ENCODE data around the gene E2F4. TPM values are rescaled to one million over a fixed set of nuclear protein-coding genes. Genes with fewer than 3 reads are reported as not detected.

The E2F4 gene
- total RNA-seq, 1 experiment from 2014 or later = 74.5 TPM

DNA sequence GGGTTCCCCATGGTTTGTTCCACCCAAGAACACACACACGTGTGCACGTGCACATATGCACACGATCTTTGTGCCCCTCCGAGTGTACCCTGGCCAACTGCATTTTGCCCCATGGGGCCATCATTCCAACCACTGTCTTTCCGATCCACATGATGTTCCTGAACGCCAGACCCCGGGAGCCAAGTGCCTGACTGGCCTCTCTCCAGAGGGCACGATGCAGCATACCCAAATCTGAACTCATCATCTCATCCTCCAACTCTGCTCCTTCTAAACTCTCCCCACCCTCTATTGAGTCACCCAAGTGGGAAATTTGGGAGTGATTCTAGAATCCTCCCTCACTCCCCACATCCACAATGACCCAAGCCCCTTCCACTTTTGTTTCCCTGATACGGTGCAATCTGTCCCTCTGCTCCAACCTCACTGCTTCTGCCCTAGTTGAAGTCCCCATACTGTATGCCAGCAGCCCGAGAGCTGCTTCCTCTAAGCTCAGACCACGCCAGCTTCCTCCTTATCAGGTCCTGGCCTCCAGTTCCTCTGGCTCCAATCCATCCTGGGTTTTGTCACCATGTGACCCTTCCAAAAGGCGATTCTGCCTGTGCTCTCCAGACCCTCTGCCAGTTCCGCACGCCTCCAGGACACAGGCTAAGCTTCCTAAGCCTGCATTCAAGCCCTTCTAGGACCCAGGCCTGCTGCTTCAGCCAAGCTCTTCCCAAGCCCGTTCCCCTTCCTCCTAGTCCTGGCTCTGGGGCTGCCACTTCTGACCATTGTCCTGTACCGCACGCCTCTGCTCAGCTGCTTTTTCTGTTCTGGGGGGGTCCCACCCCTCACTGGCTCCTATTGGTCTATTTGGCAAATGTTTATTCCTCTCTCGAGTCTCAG lies 24.9 kb downstream of the E2F4 start:
- Histone ChIP-seq H3K27me3 (ENCODE audit: control insufficient read depth, insufficient read depth, low read length) (no peaks in the 10 kb centered on the region), H3K4me1 (ENCODE audit: control insufficient read depth, insufficient read depth, low read length) (no peaks in the 10 kb centered on the region), H3K4me3 (ENCODE audit: low read depth in 2 of 2, low read length in 2 of 2) (no peak overlapping the region), H3K36me3 (ENCODE audit: control insufficient read depth, insufficient read depth, low read length) (no peaks in the 10 kb centered on the region), H3K27ac (ENCODE audit: low read length) (no peak overlapping the region), H3K9me3 (ENCODE audit: control insufficient read depth, insufficient read depth, low read depth, low read length) (no peaks in the 10 kb centered on the region)
- no peak for ATAC-seq
- intact Hi-C loops (cut with micrococcal nuclease; ENCODE audit: unreplicated experiment) = no loop called here
- TF ChIP-seq SIN3A (IDR thresholded peaks at IDR 0.05; ENCODE audit: borderline replicate concordance, insufficient read depth, low read depth, low read length) (no peak), TCF7L2 (IDR thresholded peaks at IDR 0.05; ENCODE audit: low read depth, low read length) (no peak), POLR2AphosphoS5 (IDR thresholded peaks at IDR 0.05; ENCODE audit: low read depth, low read length) (no peak)
- TF ChIP-seq, protein P1, sequence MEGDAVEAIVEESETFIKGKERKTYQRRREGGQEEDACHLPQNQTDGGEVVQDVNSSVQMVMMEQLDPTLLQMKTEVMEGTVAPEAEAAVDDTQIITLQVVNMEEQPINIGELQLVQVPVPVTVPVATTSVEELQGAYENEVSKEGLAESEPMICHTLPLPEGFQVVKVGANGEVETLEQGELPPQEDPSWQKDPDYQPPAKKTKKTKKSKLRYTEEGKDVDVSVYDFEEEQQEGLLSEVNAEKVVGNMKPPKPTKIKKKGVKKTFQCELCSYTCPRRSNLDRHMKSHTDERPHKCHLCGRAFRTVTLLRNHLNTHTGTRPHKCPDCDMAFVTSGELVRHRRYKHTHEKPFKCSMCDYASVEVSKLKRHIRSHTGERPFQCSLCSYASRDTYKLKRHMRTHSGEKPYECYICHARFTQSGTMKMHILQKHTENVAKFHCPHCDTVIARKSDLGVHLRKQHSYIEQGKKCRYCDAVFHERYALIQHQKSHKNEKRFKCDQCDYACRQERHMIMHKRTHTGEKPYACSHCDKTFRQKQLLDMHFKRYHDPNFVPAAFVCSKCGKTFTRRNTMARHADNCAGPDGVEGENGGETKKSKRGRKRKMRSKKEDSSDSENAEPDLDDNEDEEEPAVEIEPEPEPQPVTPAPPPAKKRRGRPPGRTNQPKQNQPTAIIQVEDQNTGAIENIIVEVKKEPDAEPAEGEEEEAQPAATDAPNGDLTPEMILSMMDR (IDR thresholded peaks at IDR 0.05) = no peak
- TF ChIP-seq, protein P2, sequence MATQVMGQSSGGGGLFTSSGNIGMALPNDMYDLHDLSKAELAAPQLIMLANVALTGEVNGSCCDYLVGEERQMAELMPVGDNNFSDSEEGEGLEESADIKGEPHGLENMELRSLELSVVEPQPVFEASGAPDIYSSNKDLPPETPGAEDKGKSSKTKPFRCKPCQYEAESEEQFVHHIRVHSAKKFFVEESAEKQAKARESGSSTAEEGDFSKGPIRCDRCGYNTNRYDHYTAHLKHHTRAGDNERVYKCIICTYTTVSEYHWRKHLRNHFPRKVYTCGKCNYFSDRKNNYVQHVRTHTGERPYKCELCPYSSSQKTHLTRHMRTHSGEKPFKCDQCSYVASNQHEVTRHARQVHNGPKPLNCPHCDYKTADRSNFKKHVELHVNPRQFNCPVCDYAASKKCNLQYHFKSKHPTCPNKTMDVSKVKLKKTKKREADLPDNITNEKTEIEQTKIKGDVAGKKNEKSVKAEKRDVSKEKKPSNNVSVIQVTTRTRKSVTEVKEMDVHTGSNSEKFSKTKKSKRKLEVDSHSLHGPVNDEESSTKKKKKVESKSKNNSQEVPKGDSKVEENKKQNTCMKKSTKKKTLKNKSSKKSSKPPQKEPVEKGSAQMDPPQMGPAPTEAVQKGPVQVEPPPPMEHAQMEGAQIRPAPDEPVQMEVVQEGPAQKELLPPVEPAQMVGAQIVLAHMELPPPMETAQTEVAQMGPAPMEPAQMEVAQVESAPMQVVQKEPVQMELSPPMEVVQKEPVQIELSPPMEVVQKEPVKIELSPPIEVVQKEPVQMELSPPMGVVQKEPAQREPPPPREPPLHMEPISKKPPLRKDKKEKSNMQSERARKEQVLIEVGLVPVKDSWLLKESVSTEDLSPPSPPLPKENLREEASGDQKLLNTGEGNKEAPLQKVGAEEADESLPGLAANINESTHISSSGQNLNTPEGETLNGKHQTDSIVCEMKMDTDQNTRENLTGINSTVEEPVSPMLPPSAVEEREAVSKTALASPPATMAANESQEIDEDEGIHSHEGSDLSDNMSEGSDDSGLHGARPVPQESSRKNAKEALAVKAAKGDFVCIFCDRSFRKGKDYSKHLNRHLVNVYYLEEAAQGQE (IDR thresholded peaks at IDR 0.05; ENCODE audit: insufficient read depth in 1 of 2, low read depth in 2 of 2, low read length in 1 of 2) = no peak
- ChIA-PET CTCF (interaction anchor here (0.6 kb wide), 1 partner anchor 118 kb away, joined by 3 read pairs; no protein-coding TSS in a partner anchor), POLR2A (no interaction called here)
- no TSS peak for BruUV-seq (replicated peaks)
- in situ Hi-C loops (cut with HindIII; ENCODE audit: low pct_unique_long_range_greater_than_20kb, low sequenced_read_pairs) = no loop called here
- DNase-seq (ENCODE audit: low read depth, low spot score) = no peak

DNA sequence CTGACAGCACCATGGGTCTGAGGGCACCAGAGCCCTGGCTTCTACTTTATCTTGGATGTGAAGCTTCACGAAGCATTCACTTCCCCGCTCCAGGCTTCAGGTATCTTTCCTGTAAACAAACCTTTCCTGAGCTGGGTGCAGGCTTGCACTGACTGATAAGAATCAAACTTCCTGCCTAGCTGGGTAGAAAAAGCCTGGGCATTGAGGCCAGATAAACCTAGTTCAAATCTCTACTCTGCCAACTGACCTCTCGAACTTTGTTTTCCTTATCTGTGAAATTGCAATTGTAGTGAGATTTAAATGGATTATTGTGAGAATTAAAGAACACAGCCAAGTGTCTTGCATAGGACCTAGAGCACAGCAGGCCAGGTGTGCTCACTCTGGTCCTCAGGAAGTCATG lies 32.0 kb downstream of the E2F4 start:
- ChIA-PET CTCF (no interaction called here), POLR2A (interaction anchor here (0.7 kb wide), 1 partner anchor 210 kb away, joined by 3 read pairs; no protein-coding TSS in a partner anchor)
- intact Hi-C loops (cut with micrococcal nuclease; ENCODE audit: unreplicated experiment) = no loop called here
- no peak for ATAC-seq
- Histone ChIP-seq H3K9me3 (ENCODE audit: control insufficient read depth, insufficient read depth, low read depth, low read length) (no peaks in the 10 kb centered on the region), H3K36me3 (ENCODE audit: control insufficient read depth, insufficient read depth, low read length) (peaks cover 5% of the 10 kb centered on the region; the same call in 1 of the 2 replicates), H3K27ac (ENCODE audit: low read length) (no peak overlapping the region), H3K4me1 (ENCODE audit: control insufficient read depth, insufficient read depth, low read length) (peaks cover 4% of the 10 kb centered on the region; the same call in 1 of the 2 replicates), H3K4me3 (ENCODE audit: low read depth in 2 of 2, low read length in 2 of 2) (no peak overlapping the region), H3K27me3 (ENCODE audit: control insufficient read depth, insufficient read depth, low read length) (no peaks in the 10 kb centered on the region)
- no peak for DNase-seq (ENCODE audit: low read depth, low spot score)
- in situ Hi-C loops (cut with HindIII; ENCODE audit: low pct_unique_long_range_greater_than_20kb, low sequenced_read_pairs) = no loop called here
- no TSS peak for BruUV-seq (replicated peaks)
- TF ChIP-seq, protein P1 (IDR thresholded peaks at IDR 0.05) = no peak
- TF ChIP-seq, protein P2 (IDR thresholded peaks at IDR 0.05; ENCODE audit: insufficient read depth in 1 of 2, low read depth in 2 of 2, low read length in 1 of 2) = no peak
- TF ChIP-seq TCF7L2 (IDR thresholded peaks at IDR 0.05; ENCODE audit: low read depth, low read length) (no peak), SIN3A (IDR thresholded peaks at IDR 0.05; ENCODE audit: borderline replicate concordance, insufficient read depth, low read depth, low read length) (no peak), POLR2AphosphoS5 (IDR thresholded peaks at IDR 0.05; ENCODE audit: low read depth, low read length) (no peak)

All from Panc1 (cell line).